Tibial nerve (tissue), 4 donors: ENCODE measurements around the gene CNKSR1. TPM values are rescaled to one million over a fixed set of nuclear protein-coding genes. Genes with fewer than 3 reads are reported as not detected.

Experiments used
- DNase-seq, 2 donors: peaks; one replicate each; pipeline ENCODE4 v3.0.0-alpha.2; 2019; ENCODE audit warnings: low spot score in 2 of 2
- H3K27ac ChIP-seq, 4 donors: fragments of 200-600 bp; sonication (generic) in 3 of 4; one replicate each; pipeline ENCODE4 v1.5.1; 2017 to 2019; ENCODE audit warnings: mild to moderate bottlenecking in 1 of 4
- H3K27me3 ChIP-seq, 2 donors: fragments of 200-600 bp; sonication (generic) in 1 of 2; one replicate each; pipeline versions ENCODE4 v1.5.1 to v1.6.0; 2017 to 2019
- H3K36me3 ChIP-seq, 3 donors: fragments of 200-600 bp; sonication (generic); one replicate each; pipeline ENCODE4 v1.5.1; 2018 to 2019
- H3K4me1 ChIP-seq, 4 donors: fragments of 200-600 bp; sonication (generic) in 3 of 4; one replicate each; pipeline ENCODE4 v1.5.1; 2017 to 2019
- H3K4me3 ChIP-seq, 4 donors: fragments of 200-600 bp; sonication (generic) in 3 of 4; one replicate each; pipeline ENCODE4 v1.5.1; 2017 to 2019; ENCODE audit warnings: mild to moderate bottlenecking in 1 of 4, moderate library complexity in 1 of 4
- H3K9me3 ChIP-seq, 4 donors: fragments of 200-600 bp; sonication (generic) in 3 of 4; one replicate each; pipeline ENCODE4 v1.5.1; 2017 to 2019
- CTCF ChIP-seq, 5 experiments: fragments of 200-600 bp in 3 of 5; fragments of 450-650 bp in 2 of 5; sonication (generic) in 3 of 5; IDR thresholded peaks; one replicate each; pipeline ENCODE4 v1.5.1; 2016 to 2019; ENCODE audit warnings: antibody characterized with exemption in 5 of 5, mild to moderate bottlenecking in 3 of 5, moderate library complexity in 2 of 5
- EP300 ChIP-seq, 2 donors: sonication (generic); formaldehyde crosslinking; IDR thresholded peaks; one replicate each; pipeline ENCODE4 v1.6.1; 2017; ENCODE audit warnings: antibody characterized with exemption in 2 of 2, mild to moderate bottlenecking in 1 of 2
- POLR2A ChIP-seq, 2 donors: fragments of 450-650 bp; IDR thresholded peaks; one replicate each; pipeline ENCODE4 v1.6.1; 2017; ENCODE audit warnings: antibody characterized with exemption in 2 of 2, mild to moderate bottlenecking in 2 of 2, moderate library complexity in 2 of 2
- WGBS, 2 donors: methylation state at CpG; one replicate each; pipeline ENCODE4 v1.1.5; 2018; 5-methylcytosine and 5-hydroxymethylcytosine counted together
- total RNA-seq, 4 donors: library from RNA; depleted of rRNA; stranded (reverse); fragments of >200 nt; gene quantifications; one replicate each; pipeline ENCODE4 v1.1.0, GENCODE V29; 2016

Gene CNKSR1
- total RNA-seq, 4 donors from 2014 or later, result 2.6 to 5.7 (median 4.0) TPM; not detected in 1

- TF ChIP-seq POLR2A (IDR thresholded peaks at IDR 0.05) (no peak), CTCF (IDR thresholded peaks at IDR 0.05) (no peak), EP300 (IDR thresholded peaks at IDR 0.05) (no peak)
- DNase-seq, result no peak
- peaks cover 0 to 58% (median 0%) of the 10 kb centered on the region in 3 donors for H3K36me3 ChIP-seq
- H3K27ac ChIP-seq, result no peak overlapping the region
- no peaks in the 10 kb centered on the region for H3K9me3 ChIP-seq
- H3K4me1 ChIP-seq, result no peaks in the 10 kb centered on the region
- H3K4me3 ChIP-seq, result no peak overlapping the region
- no peaks in the 10 kb centered on the region for H3K27me3 ChIP-seq
- WGBS, 2 donors, result 94 to 97% methylated on average over 16 to 21 of the region's 21 CpGs
Measured at GRCh38 chr1:26184883-26185282, 7.6 kb downstream of the CNKSR1 start.

- no peak for DNase-seq
- TF ChIP-seq EP300 (IDR thresholded peaks at IDR 0.05), result no peak
- no peak for TF ChIP-seq POLR2A (IDR thresholded peaks at IDR 0.05)
- TF ChIP-seq CTCF (IDR thresholded peaks at IDR 0.05), result no peak
- no peaks in the 10 kb centered on the region for H3K9me3 ChIP-seq
- H3K27me3 ChIP-seq, result no peaks in the 10 kb centered on the region
- H3K4me1 ChIP-seq, result no peaks in the 10 kb centered on the region
- H3K27ac ChIP-seq, result no peak overlapping the region
- H3K4me3 ChIP-seq, result no peak overlapping the region
- H3K36me3 ChIP-seq, result peaks cover 0 to 45% (median 0%) of the 10 kb centered on the region in 3 donors
- WGBS, 2 donors, result 95 to 99% methylated on average over 6 of the region's 6 CpGs
Measured at GRCh38 chr1:26187882-26188281, 10.6 kb downstream of the CNKSR1 start.

DNA sequence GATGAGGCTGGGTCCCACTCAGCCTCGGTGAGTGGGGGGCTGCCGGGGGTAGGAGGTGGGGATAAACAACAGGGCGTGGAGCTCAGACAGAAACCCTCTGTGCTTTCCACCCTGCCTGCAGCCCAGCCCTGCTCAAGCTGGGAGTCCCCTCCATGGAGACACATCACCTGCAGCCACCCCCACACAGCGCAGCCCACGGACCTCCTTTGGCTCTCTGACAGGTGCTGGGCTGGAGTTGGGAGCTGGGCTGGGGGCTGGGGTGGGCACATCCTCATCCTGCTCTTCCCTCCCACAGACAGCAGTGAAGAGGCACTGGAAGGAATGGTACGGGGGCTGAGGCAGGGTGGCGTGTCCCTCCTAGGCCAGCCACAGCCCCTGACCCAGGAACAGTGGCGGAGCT is 11.2 kb downstream of the CNKSR1 start:
- Histone ChIP-seq H3K27ac (no peak overlapping the region), H3K36me3 (peaks cover 0 to 39% (median 0%) of the 10 kb centered on the region in 3 donors), H3K4me3 (no peak overlapping the region), H3K9me3 (no peaks in the 10 kb centered on the region), H3K4me1 (no peaks in the 10 kb centered on the region), H3K27me3 (no peaks in the 10 kb centered on the region)
- 89 to 91% methylated on average over 5 to 7 of the region's 8 CpGs for WGBS, 2 donors
- TF ChIP-seq CTCF (IDR thresholded peaks at IDR 0.05), result no peak
- no peak for TF ChIP-seq EP300 (IDR thresholded peaks at IDR 0.05)
- TF ChIP-seq POLR2A (IDR thresholded peaks at IDR 0.05), result no peak
- no peak for DNase-seq

DNA sequence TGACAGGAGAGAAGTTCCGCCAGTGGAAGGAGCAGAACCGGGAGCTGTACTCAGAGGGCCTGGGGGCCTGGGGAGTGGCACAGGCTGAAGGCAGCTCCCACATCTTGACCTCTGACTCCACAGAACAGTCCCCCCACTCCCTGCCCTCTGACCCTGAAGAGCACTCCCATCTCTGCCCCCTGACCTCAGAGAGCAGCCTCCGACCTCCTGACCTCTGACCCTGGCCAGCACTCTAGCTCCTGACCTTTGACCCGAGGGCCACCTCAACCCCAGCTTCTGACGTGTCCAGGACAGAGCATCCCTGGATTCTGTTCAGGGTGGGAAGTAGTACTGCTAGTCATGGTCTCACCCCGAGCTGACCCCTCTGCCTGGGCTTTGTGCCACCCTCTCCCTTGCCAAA is 12.0 kb downstream of the CNKSR1 start:
- Histone ChIP-seq H3K36me3 (peaks cover 0 to 35% (median 0%) of the 10 kb centered on the region in 3 donors), H3K4me1 (no peaks in the 10 kb centered on the region), H3K4me3 (no peak overlapping the region), H3K27ac (no peak overlapping the region), H3K9me3 (no peaks in the 10 kb centered on the region), H3K27me3 (no peaks in the 10 kb centered on the region)
- 60 to 68% methylated on average over 6 of the region's 6 CpGs for WGBS, 2 donors
- DNase-seq, result no peak
- TF ChIP-seq POLR2A (IDR thresholded peaks at IDR 0.05) (no peak), EP300 (IDR thresholded peaks at IDR 0.05) (no peak), CTCF (IDR thresholded peaks at IDR 0.05) (no peak)

DNA sequence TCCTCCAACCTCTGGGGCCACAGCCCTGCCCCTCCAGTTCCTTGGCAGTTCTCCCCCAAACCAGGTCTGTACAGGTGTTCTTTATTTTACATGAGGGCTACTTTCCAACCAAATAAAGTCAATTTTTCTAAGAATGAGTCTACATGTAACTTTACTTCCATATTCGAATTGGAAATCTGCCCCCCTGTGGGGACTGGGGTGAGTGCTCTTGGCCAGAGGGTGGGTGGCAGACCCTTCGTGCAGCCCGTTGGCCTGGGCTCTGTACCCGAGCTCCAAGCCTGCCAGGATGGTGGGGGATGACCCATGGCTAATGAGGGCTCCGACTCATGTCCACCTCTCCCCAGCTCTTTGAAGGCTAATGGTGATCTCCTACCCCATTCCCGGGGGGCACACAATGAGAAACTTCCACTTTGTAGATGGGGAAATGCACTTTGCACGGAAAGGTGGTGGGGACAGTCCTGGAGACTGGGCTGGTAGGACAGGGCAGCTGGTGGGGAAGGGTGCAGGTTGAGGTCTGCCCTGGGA is 12.5 kb downstream of the CNKSR1 start:
- H3K9me3 ChIP-seq, result no peaks in the 10 kb centered on the region
- H3K27me3 ChIP-seq, result no peaks in the 10 kb centered on the region
- no peak for TF ChIP-seq CTCF (IDR thresholded peaks at IDR 0.05)
- no peak for TF ChIP-seq POLR2A (IDR thresholded peaks at IDR 0.05)
- TF ChIP-seq EP300 (IDR thresholded peaks at IDR 0.05), result no peak
- no peaks in the 10 kb centered on the region for H3K4me1 ChIP-seq
- no peak for DNase-seq
- H3K27ac ChIP-seq, result no peak overlapping the region
- 78 to 79% methylated on average over 7 of the region's 7 CpGs for WGBS, 2 donors
- peaks cover 0 to 30% (median 0%) of the 10 kb centered on the region in 3 donors for H3K36me3 ChIP-seq
- no peak overlapping the region for H3K4me3 ChIP-seq
